HCT116 (cell line): ENCODE measurements around the gene ZNF888. TPM values are rescaled to one million over a fixed set of nuclear protein-coding genes. Genes with fewer than 3 reads are reported as not detected.

Experiments used
- ATAC-seq: fragments of 200-7000 bp; cut with Tn5 transposase; 2 replicates; pipeline ENCODE4 v1.9.1; 2020; ENCODE audit warnings: mild to moderate bottlenecking, moderate library complexity
- BruUV-seq: library from RNA; stranded (reverse); fragments of 400-500 nt; replicated peaks from 2 replicates; lab custom pipeline; 2021; lab: Mats Ljungman, UMichigan
- CTCF ChIA-PET: fragments of 300-600 bp; sonication (Branson Sonifier 250); formaldehyde crosslinking; loops from one replicate; lab custom pipeline; 2021; ENCODE audit warnings: antibody characterized with exemption; lab: Charles Lee
- POLR2A ChIA-PET: fragments of 300-600, 350-600 bp; sonication (Branson Sonifier 250); formaldehyde crosslinking; loops from one replicate; lab custom pipeline; 2021; ENCODE audit warnings: antibody characterized with exemption; lab: Charles Lee
- RAD21 ChIA-PET, 2 experiments: fragments of 300-600 bp; sonication (Branson Sonifier 250); formaldehyde crosslinking; loops; one replicate each; lab custom pipeline; 2023; ENCODE audit warnings: low total read pairs in 2 of 2; ENCODE audit not compliant: uncharacterized antibody in 2 of 2, unreplicated experiment in 2 of 2, low non-redundant PET in 1 of 2; lab: Charles Lee
- DNase-seq: peaks from one replicate; pipeline ENCODE4 v3.0.0-alpha.2; 2010; ENCODE audit warnings: low read depth, low spot score
- H2AFZ ChIP-seq: fragments of 200-600 bp; shearing (Covaris generic), sonication (generic); 2 replicates; pipeline ENCODE4 v1.6.1; 2017; ENCODE audit warnings: low read depth, mixed run types, mixed read lengths, antibody characterized with exemption, low read length; ENCODE audit not compliant: poor library complexity, severe bottlenecking
- H3K27ac ChIP-seq: 2 replicates; pipeline ENCODE4 v1.5.1; 2012; ENCODE audit warnings: low read depth, low read length
- H3K27me3 ChIP-seq: fragments of 200-600 bp; sonication (generic); 2 replicates; pipeline ENCODE4 v1.6.1; 2016; ENCODE audit warnings: mixed run types, low read length, mixed read lengths; ENCODE audit not compliant: insufficient read depth
- H3K36me3 ChIP-seq, 2 experiments: fragments of 200-500 bp in 1 of 2; fragments of 200-600 bp in 1 of 2; sonication (Bioruptor generic) in 1 of 2; sonication (generic) in 1 of 2; 2 replicates each; pipeline versions ENCODE4 v1.5.1 to v1.6.1; 2014 to 2016; ENCODE audit warnings: low read length in 2 of 2, inconsistent platforms in 1 of 2, mixed read lengths in 1 of 2, mixed run types in 1 of 2; ENCODE audit not compliant: insufficient read depth in 2 of 2, control insufficient read depth in 1 of 2
- H3K4me1 ChIP-seq, 2 experiments: fragments of 200-600 bp in 1 of 2; sonication (generic) in 1 of 2; 2 replicates each; pipeline versions ENCODE4 v1.5.1 to v1.6.1; 2012 to 2017; ENCODE audit warnings: low read length in 2 of 2, inconsistent platforms in 1 of 2, mild to moderate bottlenecking in 1 of 2, mixed read lengths in 1 of 2, mixed run types in 1 of 2, moderate library complexity in 1 of 2; ENCODE audit not compliant: insufficient read depth in 2 of 2, control insufficient read depth in 1 of 2
- H3K4me2 ChIP-seq: fragments of 200-600 bp; sonication (generic); 2 replicates; pipeline ENCODE4 v1.6.1; 2017; ENCODE audit warnings: mixed run types, low read length, mixed read lengths
- H3K4me3 ChIP-seq, 2 experiments: fragments of 200-600 bp in 1 of 2; sonication (generic) in 1 of 2; replicated peaks in 1 of 2; 2 replicates each; pipeline ENCODE4 v1.5.1; 2011 to 2016; ENCODE audit warnings: low read length in 2 of 2, control low read depth in 1 of 2, low read depth in 1 of 2, mild to moderate bottlenecking in 1 of 2, mixed read lengths in 1 of 2, mixed run types in 1 of 2
- H3K79me2 ChIP-seq: fragments of 200-600 bp; sonication (generic); 2 replicates; pipeline ENCODE4 v1.6.1; 2017; ENCODE audit warnings: mild to moderate bottlenecking, mixed run types, low read length, moderate library complexity, mixed read lengths; ENCODE audit not compliant: insufficient read depth
- H3K9ac ChIP-seq: fragments of 200-600 bp; sonication (generic); 2 replicates; pipeline ENCODE4 v1.6.1; 2016; ENCODE audit warnings: low read length, mixed read lengths
- H3K9me2 ChIP-seq: fragments of 200-600 bp; sonication (generic), shearing (Covaris generic); 2 replicates; pipeline ENCODE4 v1.6.1; 2017; ENCODE audit warnings: mixed run types, mild to moderate bottlenecking, moderate library complexity; ENCODE audit not compliant: insufficient read depth
- H3K9me3 ChIP-seq, 2 experiments: fragments of 200-500 bp in 1 of 2; fragments of 200-600 bp in 1 of 2; sonication (Bioruptor generic) in 1 of 2; sonication (generic) in 1 of 2; 2 replicates each; pipeline ENCODE4 v1.6.1; 2014 to 2017; ENCODE audit warnings: low read length in 2 of 2, mixed read lengths in 2 of 2, inconsistent platforms in 1 of 2, low read depth in 1 of 2, mild to moderate bottlenecking in 1 of 2, mixed run types in 1 of 2, moderate library complexity in 1 of 2; ENCODE audit not compliant: control insufficient read depth in 1 of 2, insufficient read depth in 1 of 2
- H4K20me1 ChIP-seq: fragments of 200-600 bp; sonication (generic), shearing (Covaris generic); 2 replicates; pipeline ENCODE4 v1.6.1; 2017; ENCODE audit warnings: mixed run types, mild to moderate bottlenecking, moderate library complexity; ENCODE audit not compliant: insufficient read depth
- EZH2phosphoT487 ChIP-seq: fragments of 200-600 bp; IDR thresholded peaks from 2 replicates; pipeline ENCODE4 v1.6.1; 2018; ENCODE audit warnings: antibody characterized with exemption, borderline replicate concordance
- SP1 ChIP-seq: IDR thresholded peaks from 2 replicates; pipeline ENCODE4 v1.6.1; 2012; ENCODE audit warnings: low read depth
- YY1 ChIP-seq: IDR thresholded peaks from 2 replicates; pipeline ENCODE4 v1.6.1; 2011; ENCODE audit warnings: low read length, low read depth, moderate library complexity, mild to moderate bottlenecking; ENCODE audit not compliant: insufficient replicate concordance; ENCODE audit errors: extremely low read depth
- intact Hi-C: fragments of 100-400 bp; cut with micrococcal nuclease; formaldehyde crosslinking; loops from 2 replicates; pipeline ENCODE4 v1.10.0; 2022
- total RNA-seq: library from RNA; stranded (reverse); gene quantifications from one replicate; pipeline ENCODE4 v1.2.1, GENCODE V29; 2021; ENCODE audit not compliant: unreplicated experiment
- TF ChIP-seq, protein P1 (sequence below): IDR thresholded peaks from 2 replicates; pipeline ENCODE4 v1.6.1; 2012

The ZNF888 gene
- total RNA-seq, 1 experiment from 2014 or later: 6.4 TPM

GRCh38 chr19:52923778-52924593, 758 bp upstream of the ZNF888 start:
- POLR2A ChIA-PET: interaction anchor here (0.7 kb wide), 1 partner anchor 24 kb away, joined by 3 read pairs; no protein-coding TSS in a partner anchor
- no TSS peak for BruUV-seq
- RAD21 ChIA-PET: no interaction called here
- H3K27ac ChIP-seq: 0 out of 2 replicates have a peak overlapping the region, but pooled peaks have one; percentile 86
- peak overlapping the region; percentile 84 for H3K4me2 ChIP-seq
- no peaks in the 10 kb centered on the region for H3K9me3 ChIP-seq
- H3K27me3 ChIP-seq: no peaks in the 10 kb centered on the region
- H3K9me2 ChIP-seq: no peaks in the 10 kb centered on the region
- CTCF ChIA-PET: no interaction called here
- ATAC-seq (peak; percentile 1; the same call in 1 of the 2 replicates), DNase-seq (no peak)
- H2AFZ ChIP-seq: no peak overlapping the region
- H3K4me3 ChIP-seq: peak overlapping the region; percentile 79 to 80
- intact Hi-C loops: loop anchor here (2.0 kb wide), 1 partner anchor 179 kb away; the partner anchor contains the start of gene ZNF160
- no peak overlapping the region for H3K9ac ChIP-seq
- peaks cover 4 to 7% of the 10 kb centered on the region in 2 experiments; a peak in 3 of 4 replicates for H3K36me3 ChIP-seq
- TF ChIP-seq YY1: no peak
- peaks cover 8% of the 10 kb centered on the region; the same call in 1 of the 2 replicates for H3K79me2 ChIP-seq
- no peaks in the 10 kb centered on the region for H4K20me1 ChIP-seq
- H3K4me1 ChIP-seq: peaks cover 0 to 10% of the 10 kb centered on the region in 2 experiments; a peak in 1 of 4 replicates

- Histone ChIP-seq H3K4me2 (no peak overlapping the region), H3K79me2 (peaks cover 7% of the 10 kb centered on the region; the same call in 1 of the 2 replicates), H3K27ac (no peak overlapping the region), H3K9me2 (no peaks in the 10 kb centered on the region), H3K4me3 (no peak overlapping the region), H4K20me1 (no peaks in the 10 kb centered on the region), H2AFZ (no peak overlapping the region), H3K36me3 (0 out of 4 replicates have a peak, but pooled peaks cover 0 to 7% of the 10 kb centered on the region in 2 experiments), H3K9ac (no peak overlapping the region), H3K4me1 (peaks cover 0 to 3% of the 10 kb centered on the region in 2 experiments; a peak in 1 of 4 replicates), H3K27me3 (no peaks in the 10 kb centered on the region), H3K9me3 (no peaks in the 10 kb centered on the region)
- RAD21 ChIA-PET: no interaction called here
- ATAC-seq (no peak), DNase-seq (no peak)
- CTCF ChIA-PET: no interaction called here
- BruUV-seq: no TSS peak
- intact Hi-C loops: no loop called here
- POLR2A ChIA-PET: no interaction called here
- no peak for TF ChIP-seq SP1
- TF ChIP-seq EZH2phosphoT487: no peak
- TF ChIP-seq, protein P1, sequence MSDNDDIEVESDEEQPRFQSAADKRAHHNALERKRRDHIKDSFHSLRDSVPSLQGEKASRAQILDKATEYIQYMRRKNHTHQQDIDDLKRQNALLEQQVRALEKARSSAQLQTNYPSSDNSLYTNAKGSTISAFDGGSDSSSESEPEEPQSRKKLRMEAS: no peak
These were observed 5.7 kb downstream of the ZNF888 start for GRCh38 chr19:52917531-52917930.
